HL-60/S4 treated with retinoic acid at 250 ng/mL for 4 days and 3 days (cell line): Measurements from ENCODE around the gene TRIO.
"Not testable (repeated sequence)": the region's sequence is repeated elsewhere in the genome, so short reads cannot be mapped to it uniquely, and the experiment has no call there.

Source experiments
- in situ Hi-C: fragments of 300-500 bp; cut with MboI; formaldehyde crosslinking; loops from 2 replicates; pipeline ENCODE4 v1.7.0; 2022; ENCODE audit warnings: low sequenced_read_pairs

TRIO gene

GRCh38 chr5:14510156-14510734 lies 367.1 kb downstream of the TRIO start:
- in situ Hi-C loops: no loop called here

GRCh38 chr5:14510880-14511279 lies 367.7 kb downstream of the TRIO start:
- in situ Hi-C loops: no loop called here

- in situ Hi-C loops: no loop called here
These were observed 369.4 kb downstream of the TRIO start for GRCh38 chr5:14512574-14512973.

- in situ Hi-C loops: no loop called here
These were observed 370.1 kb downstream of the TRIO start for GRCh38 chr5:14513266-14513665.

- in situ Hi-C loops: no loop called here
These were observed 373.8 kb downstream of the TRIO start for GRCh38 chr5:14516901-14517300.

- in situ Hi-C loops: no loop called here
These were observed 375.5 kb downstream of the TRIO start for GRCh38 chr5:14518638-14519037.

- in situ Hi-C loops: no loop called here
These were observed 378.6 kb downstream of the TRIO start for GRCh38 chr5:14521748-14522147.

GRCh38 chr5:14522721-14523120 lies 379.6 kb downstream of the TRIO start:
- in situ Hi-C loops: no loop called here

GRCh38 chr5:14523243-14524034 lies 380.3 kb downstream of the TRIO start:
- in situ Hi-C loops: no loop called here

GRCh38 chr5:14525397-14525796 lies 382.3 kb downstream of the TRIO start:
- in situ Hi-C loops: no loop called here

GRCh38 chr5:14526493-14526892 lies 383.4 kb downstream of the TRIO start:
- in situ Hi-C loops: no loop called here

GRCh38 chr5:14528115-14528514 lies 385.0 kb downstream of the TRIO start:
- in situ Hi-C loops: no loop called here

GRCh38 chr5:14528926-14529325 lies 385.8 kb downstream of the TRIO start:
- in situ Hi-C loops: no loop called here

- in situ Hi-C loops: no loop called here
These were observed 388.5 kb downstream of the TRIO start for GRCh38 chr5:14531668-14532067.

GRCh38 chr5:14532180-14532579 lies 389.0 kb downstream of the TRIO start:
- in situ Hi-C loops: no loop called here

- in situ Hi-C loops: no loop called here
These were observed 391.6 kb downstream of the TRIO start for GRCh38 chr5:14534773-14535172.

GRCh38 chr5:14545308-14545707 lies 402.2 kb downstream of the TRIO start:
- in situ Hi-C loops: no loop called here

GRCh38 chr5:14545862-14546261 lies 402.7 kb downstream of the TRIO start:
- in situ Hi-C loops: no loop called here

GRCh38 chr5:14547666-14548065 lies 404.5 kb downstream of the TRIO start:
- in situ Hi-C loops: no loop called here

GRCh38 chr5:14551211-14551610 lies 408.1 kb downstream of the TRIO start:
- in situ Hi-C loops: no loop called here

- in situ Hi-C loops: no loop called here
These were observed 408.9 kb downstream of the TRIO start for GRCh38 chr5:14552017-14552416.

- in situ Hi-C loops: not testable (repeated sequence)
These were observed 411.1 kb downstream of the TRIO start for GRCh38 chr5:14554288-14554687.

GRCh38 chr5:14556015-14556414 lies 412.9 kb downstream of the TRIO start:
- in situ Hi-C loops: no loop called here
